ENCODE data around the gene PSMA2. TPM values are rescaled to one million over a fixed set of nuclear protein-coding genes. Genes with fewer than 3 reads are reported as not detected.

The PSMA2 gene
- total RNA-seq = 48.3 and 115 TPM in 2 replicates

DNA sequence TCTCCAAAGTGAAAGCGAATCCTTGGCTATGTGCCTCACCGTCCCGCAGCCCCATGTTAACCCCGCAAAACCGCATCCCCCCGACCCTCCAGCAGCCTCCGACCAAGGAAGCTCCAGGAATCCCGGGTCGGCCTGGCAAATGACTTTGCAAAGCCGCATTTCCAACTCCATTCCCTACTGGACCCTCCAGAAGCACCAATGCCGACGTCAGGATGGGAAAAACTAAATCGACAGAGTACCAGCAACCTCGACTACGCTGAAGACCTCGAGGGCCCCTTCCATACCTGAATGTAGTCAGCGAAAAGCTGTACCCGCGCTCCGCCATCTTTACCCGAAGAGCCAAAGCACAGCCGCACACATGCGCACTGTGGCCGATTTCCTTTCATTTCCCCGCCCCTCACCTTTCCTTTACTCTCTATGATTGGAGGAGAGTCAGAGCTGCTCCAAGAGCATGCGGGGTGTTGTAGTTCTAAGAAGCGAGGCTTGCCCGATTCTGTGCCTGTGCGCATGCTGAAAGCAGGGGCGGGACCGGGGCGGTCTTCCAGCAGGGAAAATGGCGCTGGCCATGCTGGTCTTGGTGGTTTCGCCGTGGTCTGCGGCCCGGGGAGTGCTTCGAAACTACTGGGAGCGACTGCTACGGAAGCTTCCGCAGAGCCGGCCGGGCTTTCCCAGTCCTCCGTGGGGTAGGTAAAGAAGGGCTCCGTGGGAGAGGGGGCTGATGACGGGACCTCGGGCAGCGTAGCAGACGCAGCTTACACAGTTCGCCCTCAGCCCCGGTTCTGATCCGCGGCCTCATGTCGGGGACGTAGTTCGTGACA is at the start of gene PSMA2, which contains the start of gene MRPL32:
PSMA2 (minus strand) TSS at position 341 of the 818 bp plus-strand sequence; CDS start at position 325, 16 bp downstream.
MRPL32 (plus strand) TSS at position 543 of the 818 bp plus-strand sequence; CDS start at position 554, 11 bp downstream.

DNA sequence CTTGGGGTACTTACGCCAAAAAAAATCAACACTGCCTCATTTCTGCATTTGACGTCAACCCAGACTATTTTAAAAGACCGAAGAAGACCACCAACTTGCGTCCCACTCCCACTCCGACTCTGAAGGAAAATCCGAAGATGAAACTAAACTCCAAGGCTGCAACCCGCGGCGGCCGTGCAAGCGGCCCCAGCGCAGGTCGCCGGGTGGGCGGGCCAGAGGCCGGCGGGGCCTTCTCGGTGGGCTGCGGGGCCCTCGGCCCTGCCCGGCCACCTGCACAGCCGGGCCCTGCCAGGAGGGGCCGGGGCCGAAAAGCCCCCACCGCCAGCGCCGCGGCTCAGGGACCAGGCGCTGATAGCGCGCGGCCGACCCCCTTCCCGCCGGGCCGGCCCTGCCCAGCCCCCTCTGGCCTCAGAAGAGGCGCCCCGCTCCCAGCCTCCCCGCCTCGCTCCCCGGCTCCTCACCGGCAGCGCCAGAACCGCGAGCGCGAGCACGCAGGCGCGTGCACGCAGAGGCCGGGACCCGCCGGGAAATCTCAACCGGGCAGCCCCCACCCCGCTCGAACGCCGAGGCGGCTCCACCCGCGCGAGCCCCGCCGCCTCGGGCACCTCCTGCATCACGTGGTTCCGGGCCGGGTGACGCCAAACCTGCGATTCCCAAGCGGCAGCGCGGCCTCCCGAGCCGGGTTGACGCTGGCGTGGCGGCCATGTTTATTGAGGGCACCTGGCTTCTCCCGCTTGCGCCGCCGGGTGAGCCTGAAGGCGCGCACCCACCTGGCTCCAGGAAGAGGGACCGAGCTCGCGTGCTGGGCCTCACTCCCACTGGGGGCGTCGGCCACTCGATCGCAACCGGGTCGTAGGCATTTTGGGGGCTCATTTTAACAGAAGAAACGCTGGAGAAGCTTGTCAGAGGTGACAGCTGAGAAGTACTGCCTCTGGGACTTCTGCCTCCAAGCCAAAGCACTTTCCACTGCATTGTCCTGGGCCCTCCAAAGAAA is 20.2 kb downstream of the PSMA2 start, which contains the start of gene C7orf25:
C7orf25 (minus strand) TSS at position 617 of the 994 bp plus-strand sequence. CDS start 1,170 bp downstream, outside the sequence.

Other genes with a start within 250 kb of the PSMA2 start
- 2.7 and 3.5 TPM in 2 replicates for gene C7orf25, start 20.1 kb downstream of the PSMA2 start, total RNA-seq
- 26.7 and 27.2 TPM in 2 replicates for gene MRPL32, start 202 bp upstream of the PSMA2 start, total RNA-seq
- under 0.01 TPM in 1 of 2 replicates, not detected in the other for gene HECW1, start 180.5 kb upstream of the PSMA2 start, total RNA-seq

All from placental epithelial cell (primary cell).